ENCODE results near the gene SFMBT1.
"Not testable (repeated sequence)": the region's sequence is repeated elsewhere in the genome, so short reads cannot be mapped to it uniquely, and the experiment has no call there.

SFMBT1 gene

DNA sequence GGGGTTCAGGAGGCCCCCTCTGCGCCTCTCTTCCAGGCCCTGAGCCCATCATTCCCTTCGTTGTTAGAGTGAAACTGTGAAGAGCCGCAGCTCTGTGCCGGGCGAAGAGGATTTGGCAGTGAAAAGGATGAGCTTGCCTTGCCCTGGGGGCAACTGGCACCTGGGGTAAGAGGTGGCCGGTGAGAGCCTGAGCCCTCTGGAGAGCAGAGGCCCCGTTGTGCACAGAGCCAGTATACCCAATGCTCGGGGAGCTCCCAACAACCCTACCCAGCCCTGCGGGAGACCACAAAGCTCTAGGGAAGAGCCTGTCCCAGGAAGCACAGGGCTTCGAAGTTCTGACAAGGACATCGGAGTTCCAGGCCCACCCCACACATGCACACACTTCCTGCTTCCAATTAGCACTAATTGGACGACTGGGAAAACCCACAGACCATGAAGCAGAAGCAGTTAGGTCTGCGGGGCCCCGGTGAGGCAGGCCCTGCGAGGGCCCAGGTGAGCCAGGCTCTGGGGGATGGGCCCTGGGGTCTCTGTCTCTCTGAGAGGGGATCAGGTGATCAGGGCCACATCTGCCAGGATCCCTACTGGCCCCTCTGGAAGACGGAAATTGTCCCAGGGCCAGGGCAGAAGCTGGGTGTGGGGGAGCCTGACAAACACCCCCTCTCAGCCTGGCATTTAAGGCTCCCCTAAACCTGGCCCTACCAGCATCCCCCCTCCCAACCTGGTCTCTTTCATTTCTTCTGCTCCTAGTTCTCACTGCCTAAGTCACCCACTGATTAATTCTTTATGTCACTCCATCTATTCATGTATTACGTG lies 27.9 kb upstream of the SFMBT1 start:
- no peak for DNase-seq

GRCh38 chr3:53072653-53073552 lies 27.0 kb upstream of the SFMBT1 start:
- peak; percentile 23 for DNase-seq

- DNase-seq = no peak
These were observed 26.1 kb upstream of the SFMBT1 start for GRCh38 chr3:53071882-53072431.

GRCh38 chr3:53069422-53070068 lies 23.7 kb upstream of the SFMBT1 start:
- DNase-seq = no peak

DNA sequence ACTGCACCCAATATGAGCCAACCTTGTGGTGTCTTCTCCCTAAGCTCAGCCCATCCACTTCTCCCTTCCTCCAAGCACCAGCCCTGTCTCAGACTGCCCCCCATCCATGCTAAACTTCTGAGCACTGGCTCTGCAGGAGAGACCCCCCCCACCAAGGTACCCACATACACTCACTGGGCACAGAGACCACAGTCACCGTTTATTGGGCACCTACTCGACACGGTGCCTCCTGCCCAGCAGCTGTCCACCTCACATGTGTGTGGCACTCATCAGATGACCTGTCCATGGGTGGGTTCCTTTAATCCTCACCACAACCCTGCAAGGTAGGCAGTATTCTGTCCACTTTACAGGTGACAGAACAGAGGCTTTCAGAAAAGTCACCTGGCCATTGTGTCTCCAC lies 22.3 kb upstream of the SFMBT1 start:
- no peak for DNase-seq

DNA sequence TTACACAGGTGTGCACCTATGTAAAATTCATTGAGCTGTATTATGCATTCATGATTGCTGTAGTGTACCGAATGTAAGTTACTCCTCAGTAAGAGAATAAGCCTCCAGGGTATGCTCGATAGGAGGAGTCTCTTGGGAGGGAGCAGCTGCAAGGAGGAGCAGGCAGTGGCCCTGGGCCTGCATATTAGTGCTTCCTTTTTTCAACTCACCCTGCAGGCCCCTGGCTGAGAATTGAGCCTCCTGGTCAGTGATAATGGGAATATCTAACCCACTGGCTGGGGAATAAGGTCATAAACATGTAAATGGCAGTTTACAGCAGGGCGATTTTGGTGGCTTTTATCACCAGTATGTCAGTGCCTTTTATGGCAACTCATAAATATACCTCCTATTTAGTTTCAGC lies 21.7 kb upstream of the SFMBT1 start:
- no peak for DNase-seq

DNA sequence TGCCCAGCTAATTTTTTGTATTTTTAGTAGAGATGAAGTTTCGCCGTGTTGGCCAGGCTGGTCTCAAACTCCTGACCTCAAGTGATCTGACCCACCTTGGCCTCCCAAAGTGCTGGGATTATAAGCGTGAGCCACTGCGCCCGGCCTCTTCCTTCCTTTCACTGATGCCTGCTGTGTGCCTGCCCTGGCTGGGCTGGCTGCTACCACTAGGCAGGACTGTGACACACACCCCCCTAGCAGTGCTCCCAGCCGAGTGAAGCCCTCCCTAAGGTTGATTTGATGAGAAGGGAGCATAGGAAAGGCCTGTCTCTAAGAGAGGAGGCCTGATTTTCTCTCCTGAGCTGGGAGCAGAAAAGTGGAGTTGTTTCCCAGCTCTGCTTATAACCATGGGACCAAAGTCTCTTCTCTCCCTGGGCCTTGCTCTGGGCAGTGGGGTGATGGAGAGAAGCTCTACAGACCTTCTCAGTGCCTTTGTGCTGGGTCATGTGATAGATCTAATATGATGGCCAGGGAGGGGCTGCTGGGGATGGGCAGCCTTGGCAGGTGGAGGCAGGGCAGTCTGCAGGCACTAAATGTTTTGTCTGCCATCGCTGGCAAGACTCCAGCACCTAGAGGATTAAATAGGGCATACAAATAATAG lies 20.1 kb upstream of the SFMBT1 start:
- no peak for DNase-seq

DNA sequence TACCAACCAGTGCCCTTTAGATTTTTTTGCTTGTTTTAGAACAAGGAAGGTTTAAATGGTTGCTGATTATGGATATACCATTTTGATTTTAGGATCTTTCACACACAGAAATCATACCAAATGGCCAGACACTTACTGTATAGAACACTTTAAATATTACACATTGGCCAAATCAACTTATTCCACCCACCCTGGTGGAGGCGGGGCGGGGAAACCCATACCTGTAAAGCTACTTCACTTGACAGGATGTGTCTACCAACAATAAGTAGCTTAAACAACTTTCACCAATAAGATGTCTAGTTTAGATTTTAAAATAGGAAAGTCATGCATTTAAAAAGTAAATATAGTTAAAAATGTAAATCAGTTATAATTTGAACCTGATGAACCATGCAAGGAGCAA lies 17.0 kb upstream of the SFMBT1 start:
- no peak for DNase-seq

- no peak for DNase-seq
These were observed 10.6 kb upstream of the SFMBT1 start for GRCh38 chr3:53056442-53056841.

GRCh38 chr3:53054233-53054632 lies 8.4 kb upstream of the SFMBT1 start:
- not testable (repeated sequence) for DNase-seq

GRCh38 chr3:53051929-53052328 lies 6.1 kb upstream of the SFMBT1 start:
- DNase-seq = no peak

GRCh38 chr3:53049987-53050386 lies 4.1 kb upstream of the SFMBT1 start:
- no peak for DNase-seq

- peak; percentile 39 for DNase-seq
These were observed 598 bp upstream of the SFMBT1 start for GRCh38 chr3:53046171-53047170.

DNA sequence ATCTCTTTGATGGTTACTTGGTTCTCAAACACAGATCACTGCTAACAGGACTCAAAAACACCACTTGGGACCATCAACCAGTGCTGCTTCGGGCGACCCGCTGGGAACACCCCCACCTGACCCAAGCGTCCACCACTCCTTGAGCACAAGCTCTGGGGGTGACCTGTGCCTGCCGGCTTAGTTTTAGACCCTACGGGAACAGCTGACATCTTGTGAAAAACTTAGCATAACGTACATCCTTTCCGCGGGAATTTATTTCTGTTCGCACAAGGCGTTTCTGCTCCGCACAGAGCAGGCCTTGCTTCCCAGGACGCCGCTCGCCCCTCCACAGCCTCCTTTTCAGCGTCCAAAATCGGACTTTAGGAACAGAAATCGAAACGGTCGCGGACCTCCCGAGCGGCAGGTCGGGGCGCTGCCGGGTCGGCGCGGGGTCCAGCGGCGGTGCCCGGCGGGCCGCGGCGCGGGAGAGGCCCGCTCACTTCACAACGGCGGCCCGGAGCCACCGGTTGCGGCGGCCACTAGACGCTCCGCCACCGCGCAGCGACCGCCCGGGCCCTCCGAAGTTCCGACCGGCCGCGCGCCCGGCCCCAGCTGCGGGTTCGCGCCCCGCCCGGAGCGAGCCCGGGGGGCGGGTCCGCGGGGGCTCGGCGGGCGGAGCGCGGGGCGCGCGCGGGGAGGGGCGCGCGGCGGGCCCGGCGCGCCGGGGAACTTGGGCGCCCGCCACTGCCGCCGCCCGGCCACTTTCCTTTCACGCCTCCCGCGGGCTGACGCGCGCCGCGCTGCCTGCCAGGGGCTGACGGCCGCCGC lies 959 bp downstream of the SFMBT1 start:
- DNase-seq = no peak

GRCh38 chr3:53044371-53044710 lies 1.5 kb downstream of the SFMBT1 start:
- DNase-seq = no peak

DNA sequence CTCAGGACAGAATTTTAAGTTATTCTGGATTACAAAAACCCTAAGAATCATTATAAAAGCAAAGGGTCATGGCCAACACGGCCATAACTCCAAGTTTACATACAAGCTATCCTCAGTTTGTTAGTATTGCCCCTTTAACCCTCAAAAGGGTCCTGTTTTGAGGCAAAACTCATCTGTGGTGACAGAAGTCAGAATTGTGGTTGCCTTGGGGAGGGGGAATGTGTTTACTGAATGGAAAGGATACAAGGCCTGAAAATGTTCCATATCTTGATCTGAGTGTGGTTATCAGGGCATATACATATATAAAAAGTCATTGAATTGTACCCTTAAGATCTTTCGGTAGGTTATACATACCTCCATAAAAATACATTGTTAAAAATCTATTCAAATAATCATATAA lies 2.1 kb downstream of the SFMBT1 start:
- DNase-seq = no peak

- DNase-seq = no peak
These were observed 3.2 kb downstream of the SFMBT1 start for GRCh38 chr3:53042651-53043050.

DNA sequence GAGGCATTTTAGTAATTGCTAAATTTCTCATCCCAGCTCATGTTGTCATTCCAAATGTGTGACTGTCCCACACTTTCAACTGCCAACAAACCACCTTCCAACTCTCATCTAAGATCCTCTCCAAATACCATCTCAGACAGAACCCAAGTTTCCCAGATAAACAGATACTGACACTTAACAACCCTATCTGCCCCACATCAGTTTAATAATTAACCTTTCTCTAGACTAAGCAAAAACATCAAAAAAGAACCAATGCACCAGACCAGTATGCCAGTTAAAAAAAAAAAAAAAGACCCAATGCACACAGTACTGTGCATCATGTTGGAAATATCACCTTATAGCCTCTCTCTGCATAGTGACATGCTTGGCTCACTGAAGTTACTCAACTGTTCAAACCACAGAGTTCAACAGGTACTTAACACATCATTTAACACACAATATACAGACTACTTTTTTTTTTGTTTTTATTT lies 5.5 kb downstream of the SFMBT1 start:
- DNase-seq = no peak

DNA sequence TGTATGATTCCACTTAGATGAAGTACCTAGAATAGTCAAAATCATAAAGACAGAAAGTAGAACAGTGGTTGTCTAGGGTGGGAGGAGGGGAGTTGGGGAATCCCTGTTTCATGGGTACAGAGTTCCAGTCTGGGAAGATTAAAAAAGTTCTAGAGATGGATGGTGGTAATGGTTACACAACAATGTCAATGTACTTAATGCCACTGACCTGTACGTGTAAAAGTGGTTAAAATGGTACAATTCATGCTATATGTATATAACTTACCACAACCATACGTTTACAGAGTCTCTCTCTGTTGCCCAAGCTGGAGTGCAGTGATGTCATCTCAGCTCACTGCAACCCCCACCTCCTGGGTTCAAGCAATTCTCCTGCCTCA lies 6.5 kb downstream of the SFMBT1 start:
- no peak for DNase-seq

DNA sequence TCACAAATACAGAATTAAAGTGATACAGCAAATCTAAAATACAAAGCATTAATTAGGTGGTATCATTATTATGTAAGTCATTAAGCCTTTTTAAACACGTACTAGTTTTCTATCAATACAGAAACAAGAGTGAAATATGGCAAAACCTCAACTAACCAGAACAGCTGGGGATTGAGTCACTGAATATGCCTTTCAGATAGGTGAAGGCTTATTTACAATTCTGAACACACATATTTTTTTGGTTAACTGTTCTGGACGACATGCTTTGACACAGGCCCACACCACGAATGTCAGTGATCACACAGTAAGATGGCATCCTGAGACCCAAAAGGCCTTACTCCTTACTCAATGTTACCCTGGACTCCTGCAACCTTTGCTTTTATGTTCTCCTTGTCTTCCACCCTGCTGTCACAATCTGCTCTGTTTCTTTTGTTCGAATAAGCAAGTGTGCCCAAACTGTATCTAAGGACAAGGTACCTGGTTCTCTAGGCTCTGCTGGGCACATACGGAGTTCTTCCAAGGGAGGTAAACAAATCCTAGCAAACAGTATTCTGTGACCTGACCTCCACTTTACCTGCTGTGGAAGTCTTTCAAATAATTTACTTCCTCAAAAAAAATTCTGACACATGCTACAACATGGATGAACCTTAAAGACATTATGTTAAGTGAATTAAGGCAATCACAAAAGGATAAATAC lies 7.0 kb downstream of the SFMBT1 start:
- no peak for DNase-seq

Measured in NCI-H2227 treated with DMSO at 0.1 percent for 48 hours (cell line).